DMS79 treated with DMSO at 0.1 percent for 48 hours (cell line): ENCODE data around the gene PRAMEF1.
"Not testable (repeated sequence)": the region's sequence is repeated elsewhere in the genome, so short reads cannot be mapped to it uniquely, and the experiment has no call there.

Experiments used
- DNase-seq: peaks from one replicate; lab custom pipeline; 2025; lab: John Stamatoyannopoulos, UW

The PRAMEF1 gene

GRCh38 chr1:12776801-12777557 lies 14.2 kb upstream of the PRAMEF1 start:
- no peak for DNase-seq

GRCh38 chr1:12778061-12778460 lies 13.1 kb upstream of the PRAMEF1 start:
- DNase-seq: no peak

- no peak for DNase-seq
Observed at GRCh38 chr1:12778907-12779306, 12.3 kb upstream of the PRAMEF1 start.

GRCh38 chr1:12781488-12781887 lies 9.7 kb upstream of the PRAMEF1 start:
- DNase-seq: not testable (repeated sequence)

GRCh38 chr1:12783783-12784182 lies 7.4 kb upstream of the PRAMEF1 start:
- DNase-seq: not testable (repeated sequence)

GRCh38 chr1:12784729-12785128 lies 6.5 kb upstream of the PRAMEF1 start:
- not testable (repeated sequence) for DNase-seq

- no peak for DNase-seq
Observed at GRCh38 chr1:12798911-12799310, 7.7 kb downstream of the PRAMEF1 start.

- DNase-seq: no peak
Observed at GRCh38 chr1:12799730-12800129, 8.5 kb downstream of the PRAMEF1 start.

- DNase-seq: no peak
Observed at GRCh38 chr1:12809933-12810332, 18.7 kb downstream of the PRAMEF1 start.

- DNase-seq: no peak
Observed at GRCh38 chr1:12810691-12811408, 19.7 kb downstream of the PRAMEF1 start.

GRCh38 chr1:12811409-12811784 lies 20.2 kb downstream of the PRAMEF1 start:
- DNase-seq: no peak

- DNase-seq: not testable (repeated sequence)
Observed at GRCh38 chr1:12819061-12819460, 27.9 kb downstream of the PRAMEF1 start.

- DNase-seq: not testable (repeated sequence)
Observed at GRCh38 chr1:12831310-12831709, 40.1 kb downstream of the PRAMEF1 start, which contains the start of gene PRAMEF11. Gene PRAMEF11, minus strand, starts transcription at chr1:12831410. Its CDS starts 2,621 bp downstream, at chr1:12828789.

- not testable (repeated sequence) for DNase-seq
Observed at GRCh38 chr1:12833251-12833650, 42.1 kb downstream of the PRAMEF1 start.
